Measurements from ENCODE around the gene CAMK1D.
A peak's percentile ranks its signal among the peaks of the same experiment; 100 is the strongest.

The CAMK1D gene

GRCh38 chr10:12705943-12706342, 356.6 kb downstream of the CAMK1D start (continued):
- TF ChIP-seq ZNF510 (tag by site-specific recombination; IDR thresholded peaks at IDR 0.05; ENCODE audit: insufficient replicate concordance) (no peak), ZSCAN18 (tag by site-specific recombination; IDR thresholded peaks at IDR 0.05) (no peak), ZNF639 (tag by site-specific recombination; IDR thresholded peaks at IDR 0.05) (no peak), ZNF843 (tag by site-specific recombination; IDR thresholded peaks at IDR 0.05) (no peak), PRDM1 (tag by site-specific recombination; IDR thresholded peaks at IDR 0.05) (no peak), SP2 (tag by site-specific recombination; IDR thresholded peaks at IDR 0.05) (no peak), INSM2 (tag by site-specific recombination; IDR thresholded peaks at IDR 0.05) (no peak), ZNF521 (tag by site-specific recombination; IDR thresholded peaks at IDR 0.05) (no peak), WT1 (tag by site-specific recombination; IDR thresholded peaks at IDR 0.05) (no peak), ZNF132 (tag by site-specific recombination; IDR thresholded peaks at IDR 0.05; ENCODE audit: borderline replicate concordance) (no peak)

- Histone ChIP-seq H3K36me3 (ENCODE audit: control insufficient read depth in 2 of 2, insufficient read depth in 1 of 2, low read length in 2 of 2) (no peaks in the 10 kb centered on the region), H3K27ac (ENCODE audit: extremely low read depth, low read depth, low read length) (no peak overlapping the region), H3K4me3 (ENCODE audit: low read depth, low read length) (no peak overlapping the region), H3K9me3 (ENCODE audit: control insufficient read depth, insufficient read depth, low read depth, low read length) (no peaks in the 10 kb centered on the region), H3K4me1 (ENCODE audit: control insufficient read depth, insufficient read depth, low read length) (peaks cover 22% of the 10 kb centered on the region)
- ChIA-PET POLR2A (no interaction called here), CTCF (interaction anchor here (0.6 to 3.8 kb wide), 22 partner anchors 9 to 729 kb away, joined by 3 to 19 read pairs (median 4); partner anchors contain the start of gene OPTN)
- no peak for TF ChIP-seq ZNF138 (tag by site-specific recombination; IDR thresholded peaks at IDR 0.05; ENCODE audit: borderline replicate concordance)
- no peak for TF ChIP-seq ZBTB21 (tag by site-specific recombination; IDR thresholded peaks at IDR 0.05)
- no peak for TF ChIP-seq SCRT1 (tag by site-specific recombination; IDR thresholded peaks at IDR 0.05; ENCODE audit: borderline replicate concordance)
- TF ChIP-seq ZNF501 (tag by site-specific recombination; IDR thresholded peaks at IDR 0.05), result no peak
- no peak; the same call in 1 of the 2 replicates for TF ChIP-seq PATZ1 (tag by site-specific recombination; IDR thresholded peaks at IDR 0.05)
- TF ChIP-seq ZNF366 (tag by site-specific recombination; conservative IDR thresholded peaks at IDR 0.05), result peak; percentile 43
- no peak for TF ChIP-seq ZNF175 (tag by site-specific recombination; IDR thresholded peaks at IDR 0.05)
- TF ChIP-seq ZNF600 (tag by site-specific recombination; IDR thresholded peaks at IDR 0.05), result peak; percentile 52; the same call in 1 of the 2 replicates
- TF ChIP-seq ZNF837 (tag by site-specific recombination; IDR thresholded peaks at IDR 0.05), result no peak
- no peak for TF ChIP-seq ZNF169 (tag by site-specific recombination; IDR thresholded peaks at IDR 0.05)
- no peak for TF ChIP-seq ZNF155 (tag by site-specific recombination; IDR thresholded peaks at IDR 0.05)
- TF ChIP-seq ZNF777 (tag by site-specific recombination; IDR thresholded peaks at IDR 0.05; ENCODE audit: borderline replicate concordance), result no peak
- peak; percentile 57; the same call in 1 of the 2 replicates for TF ChIP-seq ZXDB (tag by site-specific recombination; IDR thresholded peaks at IDR 0.05)
- TF ChIP-seq ZBTB17 (tag by site-specific recombination; IDR thresholded peaks at IDR 0.05), result peak; percentile 60; the same call in 1 of the 2 replicates
- no peak for TF ChIP-seq ZNF211 (tag by site-specific recombination; IDR thresholded peaks at IDR 0.05; ENCODE audit: low read depth)
- peak; percentile 45; the same call in 1 of the 2 replicates for TF ChIP-seq KLF8 (tag by site-specific recombination; IDR thresholded peaks at IDR 0.05)
- TF ChIP-seq ZNF24 (tag by site-specific recombination; IDR thresholded peaks at IDR 0.05), result 0 out of 2 replicates have a peak, but pooled peaks have one; percentile 78
- peak; percentile 72 for TF ChIP-seq SP7 (tag by site-specific recombination; IDR thresholded peaks at IDR 0.05)
- TF ChIP-seq KLF7 (tag by site-specific recombination; IDR thresholded peaks at IDR 0.05; ENCODE audit: borderline replicate concordance), result no peak
- TF ChIP-seq TRIM28 (IDR thresholded peaks at IDR 0.05; ENCODE audit: borderline replicate concordance, low read length), result no peak
- TF ChIP-seq ZNF10 (tag by site-specific recombination; IDR thresholded peaks at IDR 0.05), result no peak
- no peak for TF ChIP-seq GLI2 (tag by site-specific recombination; IDR thresholded peaks at IDR 0.05; ENCODE audit: borderline replicate concordance, low read depth)
These were observed 358.3 kb downstream of the CAMK1D start for GRCh38 chr10:12707461-12708185.

All from HEK293 (cell line).